Measurements from ENCODE around the gene PTPN3.

The PTPN3 gene

GRCh38 chr9:109500421-109500974 lies 2.4 kb upstream of the PTPN3 start:
- no peak for DNase-seq

- DNase-seq = no peak
Measured at GRCh38 chr9:109499631-109500410, 1.7 kb upstream of the PTPN3 start.

- DNase-seq = no peak
Measured at GRCh38 chr9:109499093-109499630, 1.1 kb upstream of the PTPN3 start.

DNA sequence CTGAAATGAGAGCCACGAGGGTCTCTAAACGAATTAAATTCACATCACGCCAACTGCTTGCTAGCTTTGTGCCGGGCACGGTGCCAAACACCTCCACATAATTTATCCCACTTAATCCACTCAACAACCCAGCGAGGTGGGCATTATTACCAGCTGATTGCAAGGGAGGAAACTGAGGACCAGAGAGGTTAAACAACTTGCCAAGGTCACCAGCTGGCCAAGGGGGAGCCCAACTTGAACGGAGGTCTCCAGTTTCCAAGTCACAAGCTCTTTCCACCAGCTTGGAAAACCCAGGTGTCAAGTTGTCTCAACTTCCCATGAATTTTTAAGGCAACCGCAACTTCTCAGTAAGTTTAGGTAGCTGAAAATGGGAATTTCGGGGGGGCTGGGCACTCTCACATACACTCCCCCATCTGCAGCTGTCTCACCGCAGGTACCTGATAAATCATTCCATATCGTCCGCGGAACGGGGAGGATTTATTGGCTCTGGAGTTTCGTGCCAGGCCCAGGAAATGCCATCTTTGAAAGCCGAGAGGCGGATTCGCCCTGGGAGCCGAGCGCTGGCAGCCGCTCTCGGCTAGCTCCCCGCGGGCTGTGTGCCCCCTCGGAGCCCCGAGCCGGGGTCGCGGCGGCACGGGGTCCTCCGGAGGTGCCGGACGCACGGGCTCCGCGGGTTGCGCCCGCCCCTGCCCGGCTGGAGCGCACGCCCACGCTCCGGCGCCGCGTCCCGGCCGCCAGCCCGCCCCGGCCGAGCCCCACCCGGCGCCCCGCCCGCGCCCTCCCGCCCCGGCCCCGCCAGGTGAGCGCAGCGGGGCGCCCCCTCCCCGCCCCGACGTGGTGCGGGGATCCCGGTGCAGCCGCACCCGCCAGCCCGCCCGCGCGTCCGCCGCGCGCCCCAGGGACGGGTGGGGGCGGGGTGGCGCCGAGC lies 617 bp downstream of the PTPN3 start:
- DNase-seq = no peak

DNA sequence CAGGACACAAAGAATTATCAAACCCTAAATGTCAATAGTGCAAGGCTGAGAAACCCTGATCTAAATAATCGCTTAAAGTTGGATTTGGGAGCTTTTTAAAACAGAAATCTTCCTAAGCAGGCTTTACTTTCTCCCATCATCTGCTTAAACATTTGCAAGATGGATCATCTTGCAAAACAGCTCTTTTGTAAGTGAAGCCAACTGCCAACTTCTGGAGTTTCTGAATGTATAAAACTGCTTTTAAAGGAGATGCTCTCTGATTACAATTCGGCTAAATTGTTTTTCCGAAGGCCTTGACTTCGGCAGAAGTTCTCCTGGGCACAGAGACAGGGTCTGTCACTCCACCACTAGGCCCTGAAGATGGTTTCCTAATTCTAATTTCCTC lies 1.3 kb downstream of the PTPN3 start:
- no peak for DNase-seq

DNA sequence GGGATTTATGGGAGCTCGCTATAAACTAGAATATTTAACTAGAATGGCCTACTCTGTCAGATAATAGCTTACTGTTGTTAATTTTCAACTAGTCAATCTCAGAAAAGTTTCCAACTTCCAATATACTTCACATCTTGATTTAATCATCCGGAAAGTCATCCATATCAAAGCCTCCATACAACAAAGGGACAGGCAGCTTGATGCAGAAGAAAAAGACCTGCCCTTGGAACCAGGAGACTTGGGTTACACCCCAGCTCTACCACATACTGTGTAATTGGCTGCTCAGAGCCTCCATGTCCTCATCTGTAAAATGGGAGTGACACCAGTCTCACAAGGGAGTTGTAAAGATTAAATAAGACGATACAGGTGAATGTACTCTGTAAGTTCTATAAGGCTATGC lies 1.9 kb downstream of the PTPN3 start:
- no peak for DNase-seq

DNA sequence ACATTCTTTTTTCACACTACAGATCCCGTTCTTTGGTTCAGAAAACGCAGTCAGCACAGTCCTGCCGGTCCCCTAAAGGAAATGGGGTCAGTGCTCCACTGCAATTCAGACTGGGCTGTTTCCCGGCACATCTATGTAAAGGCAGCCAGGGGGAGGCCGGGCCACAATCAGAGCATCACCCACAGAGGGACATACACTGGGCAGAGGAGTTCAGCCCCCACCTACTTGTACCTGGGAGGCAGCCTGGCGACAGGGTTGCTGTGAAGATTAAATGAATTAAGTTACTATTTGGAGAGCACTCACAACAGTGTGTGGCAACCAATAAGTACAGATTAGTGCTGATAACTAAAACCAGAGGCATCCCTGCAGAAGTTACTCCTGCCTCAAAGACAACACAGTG lies 4.5 kb downstream of the PTPN3 start:
- DNase-seq = no peak

DNA sequence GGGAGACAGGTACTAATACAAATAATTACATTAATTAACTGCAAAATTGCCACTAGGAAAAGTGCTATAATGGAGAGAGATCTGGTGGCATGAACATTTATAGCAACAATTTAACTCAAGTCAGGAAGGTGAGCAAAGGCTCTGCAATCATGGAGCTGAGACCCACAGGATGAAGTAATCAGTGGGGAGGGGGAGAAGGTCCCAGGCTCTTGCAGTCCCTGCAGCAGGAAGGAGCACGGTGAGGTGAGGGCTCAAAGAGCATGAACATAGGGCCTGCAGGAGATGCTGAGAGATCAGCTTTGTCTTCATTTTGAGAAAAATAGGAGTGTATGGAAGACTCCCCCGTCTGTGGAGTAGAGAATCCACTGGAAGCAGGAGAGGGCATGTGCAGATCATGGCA lies 6.5 kb downstream of the PTPN3 start:
- no peak for DNase-seq

GRCh38 chr9:109488791-109489492 lies 9.2 kb downstream of the PTPN3 start:
- DNase-seq = no peak

DNA sequence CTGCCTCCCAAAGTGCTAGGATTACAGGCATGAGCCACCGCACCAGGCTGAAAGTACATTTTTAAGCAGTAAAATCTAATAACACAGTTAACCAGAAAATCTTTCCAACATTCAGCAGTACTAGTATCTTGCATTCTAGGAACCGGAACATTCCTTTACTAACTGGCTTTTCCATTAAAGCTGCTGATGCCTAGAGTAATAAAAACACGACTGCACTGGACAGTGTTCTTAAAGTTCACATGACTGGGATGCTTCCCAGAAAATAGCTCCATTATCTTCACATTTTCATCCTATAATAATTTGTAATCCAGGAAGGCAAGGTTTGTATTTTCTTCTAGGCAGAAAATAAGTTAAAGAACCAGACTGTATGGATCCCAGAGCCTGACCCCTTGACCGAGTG lies 9.8 kb downstream of the PTPN3 start:
- DNase-seq = no peak

GRCh38 chr9:109487247-109487646 lies 10.9 kb downstream of the PTPN3 start:
- no peak for DNase-seq

GRCh38 chr9:109483744-109484429 lies 14.2 kb downstream of the PTPN3 start:
- no peak for DNase-seq

GRCh38 chr9:109482391-109482916 lies 15.7 kb downstream of the PTPN3 start:
- no peak for DNase-seq

DNA sequence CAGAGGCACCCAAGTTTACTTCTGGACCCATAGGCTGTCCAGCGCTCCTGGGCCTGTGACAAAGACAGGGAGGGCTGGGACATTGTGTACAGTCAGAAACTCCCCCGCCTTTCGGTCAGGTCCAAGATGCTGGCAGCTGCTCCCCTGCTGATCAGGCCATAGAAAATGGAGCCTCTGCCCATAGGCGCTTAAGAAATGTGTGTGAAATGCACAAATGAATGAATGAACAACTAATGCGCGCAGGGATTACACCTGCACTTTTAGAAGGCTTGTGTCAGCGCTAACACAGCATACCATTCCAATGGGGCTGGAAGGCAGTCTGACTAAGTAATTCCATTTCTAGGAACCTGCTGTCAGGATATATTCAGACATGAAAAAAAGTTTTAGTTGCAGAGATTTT lies 16.3 kb downstream of the PTPN3 start:
- DNase-seq = no peak

DNA sequence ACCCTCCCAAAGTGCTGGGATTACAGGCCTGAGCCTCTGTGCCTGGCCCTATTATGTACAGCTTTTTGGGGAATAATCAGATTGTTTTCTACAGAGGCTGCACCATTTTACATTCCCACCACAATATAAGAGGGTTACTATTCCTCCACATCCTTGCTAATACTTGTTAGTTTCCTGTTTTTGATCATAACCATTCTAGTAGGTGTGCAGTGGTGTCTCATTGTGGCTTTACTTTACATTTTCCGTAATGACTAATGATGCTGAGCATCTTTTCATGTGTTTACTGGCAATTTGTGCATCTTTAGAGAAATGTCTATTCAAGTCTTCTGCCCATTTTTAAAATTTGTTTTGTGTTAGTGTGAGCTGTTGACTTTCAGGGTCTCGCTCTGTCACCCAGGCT lies 18.3 kb downstream of the PTPN3 start:
- no peak for DNase-seq

- DNase-seq = no peak
Measured at GRCh38 chr9:109478665-109479380, 19.3 kb downstream of the PTPN3 start.

DNA sequence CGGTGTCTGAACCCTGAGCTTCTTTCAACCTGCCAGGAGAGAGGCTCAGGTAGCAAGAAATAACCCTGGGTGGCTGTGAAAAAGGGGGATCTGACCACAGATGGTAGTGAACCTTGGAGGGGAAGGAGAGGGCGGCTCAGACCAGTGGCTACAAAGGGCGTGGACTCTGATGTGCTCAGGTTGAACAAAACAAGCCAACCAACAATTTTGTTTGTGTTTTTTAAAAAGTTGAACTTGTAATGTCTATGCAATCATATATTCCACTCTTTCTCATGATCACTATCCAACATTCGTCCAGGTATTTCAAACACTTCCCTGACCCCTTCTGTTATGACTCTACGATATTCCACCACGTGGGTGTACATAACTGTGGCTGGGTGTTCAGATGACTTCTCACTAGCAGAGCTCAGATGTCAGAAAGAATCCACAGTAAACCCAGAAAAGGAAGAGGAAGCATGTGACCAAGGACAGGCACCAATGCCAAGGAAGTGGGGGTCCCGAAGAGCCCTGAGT lies 20.0 kb downstream of the PTPN3 start:
- no peak for DNase-seq

GRCh38 chr9:109477258-109478050 lies 20.7 kb downstream of the PTPN3 start:
- DNase-seq = no peak

DNA sequence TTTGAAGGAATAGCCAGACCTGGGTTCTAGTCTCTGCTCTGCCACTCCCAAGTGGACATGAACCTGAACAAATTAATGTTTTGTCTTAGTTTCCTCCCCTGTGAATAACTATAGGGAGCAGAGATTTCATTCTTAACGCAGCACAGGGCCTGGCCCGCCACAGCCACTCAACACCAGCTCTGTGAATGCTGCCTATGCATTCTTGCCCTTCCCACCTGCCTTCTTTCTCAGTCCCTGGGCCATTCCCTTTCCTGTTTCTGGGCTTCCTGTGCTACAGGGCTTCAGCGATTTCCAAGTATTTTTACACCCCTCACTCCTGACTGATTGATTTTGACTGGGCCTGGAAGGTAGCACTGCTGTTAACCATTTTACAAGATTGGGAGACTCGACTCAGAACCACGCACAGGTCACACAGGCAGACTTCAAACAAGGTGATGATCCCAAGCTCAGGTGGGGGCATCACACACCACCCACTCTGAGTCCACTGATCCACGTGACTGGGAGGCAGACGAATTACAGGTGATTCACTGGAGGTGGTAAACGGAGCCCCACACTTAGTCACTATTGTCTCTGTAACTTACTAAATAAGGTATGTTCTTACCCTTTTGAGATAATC lies 21.4 kb downstream of the PTPN3 start:
- DNase-seq = no peak

DNA sequence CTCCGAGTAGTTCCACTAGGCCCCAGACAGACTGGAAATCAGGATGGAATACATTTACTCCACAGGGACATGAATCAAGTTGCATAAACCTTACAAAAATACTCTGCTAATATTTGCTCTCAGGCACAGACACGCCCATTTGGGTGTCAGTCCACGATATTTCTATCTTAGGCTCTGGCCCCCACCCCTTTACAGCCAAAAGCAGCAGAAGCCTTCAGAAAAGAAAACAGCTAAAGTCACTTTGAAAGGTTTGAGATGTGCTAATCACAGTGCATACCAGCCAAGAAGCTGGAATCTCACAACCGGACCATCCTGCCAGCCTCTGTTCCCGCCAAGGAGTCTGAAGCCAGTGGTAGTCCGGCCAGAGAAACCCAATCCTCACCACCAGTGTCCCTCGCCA lies 22.6 kb downstream of the PTPN3 start:
- DNase-seq = no peak

All from NK-92 treated with Interleukin-12 subunit alpha and Interleukin-12 subunit beta, amount 100 ng/mL, for 24 hours (cell line).